Measurements from ENCODE around the gene SOX6.

Gene SOX6

GRCh38 chr11:16326679-16327297, 29.6 kb downstream of the SOX6 start:
- H3K4me1 ChIP-seq: no peaks in the 10 kb centered on the region
- no peak overlapping the region for H3K4me3 ChIP-seq
- no peaks in the 10 kb centered on the region for H3K27me3 ChIP-seq
- H3K9me3 ChIP-seq (replicated peaks in 1 of 11): no peaks in the 10 kb centered on the region
- no peak overlapping the region for H3K4me2 ChIP-seq
- H3K9ac ChIP-seq: no peak overlapping the region
- H3K36me3 ChIP-seq: no peaks in the 10 kb centered on the region
- no peak for TF ChIP-seq Cebpa-rat (IDR thresholded peaks at IDR 0.05)
- no peaks in the 10 kb centered on the region for H4K20me1 ChIP-seq
- H3K27ac ChIP-seq: no peak overlapping the region

GRCh38 chr11:16322190-16322589, 34.2 kb downstream of the SOX6 start:
- no peaks in the 10 kb centered on the region for H4K20me1 ChIP-seq
- H3K36me3 ChIP-seq: no peaks in the 10 kb centered on the region
- H3K9me3 ChIP-seq (replicated peaks in 1 of 11): no peaks in the 10 kb centered on the region

GRCh38 chr11:16321148-16321547, 35.2 kb downstream of the SOX6 start:
- H3K4me3 ChIP-seq: no peak overlapping the region
- TF ChIP-seq Cebpa-rat (IDR thresholded peaks at IDR 0.05): no peak
- no peaks in the 10 kb centered on the region for H3K4me1 ChIP-seq
- no peaks in the 10 kb centered on the region for H4K20me1 ChIP-seq
- no peaks in the 10 kb centered on the region for H3K9me3 ChIP-seq (replicated peaks in 1 of 11)
- no peak overlapping the region for H3K27ac ChIP-seq
- no peaks in the 10 kb centered on the region for H3K27me3 ChIP-seq
- no peak overlapping the region for H3K4me2 ChIP-seq
- H3K9ac ChIP-seq: no peak overlapping the region
- H3K36me3 ChIP-seq: no peaks in the 10 kb centered on the region

More at GRCh38 chr11:16322190-16322589, 34.2 kb downstream of the SOX6 start:
- H3K4me3 ChIP-seq: no peak overlapping the region
- no peak for TF ChIP-seq Cebpa-rat (IDR thresholded peaks at IDR 0.05)
- H3K9ac ChIP-seq: no peak overlapping the region
- no peaks in the 10 kb centered on the region for H3K27me3 ChIP-seq
- H3K4me1 ChIP-seq: no peaks in the 10 kb centered on the region
- H3K27ac ChIP-seq: no peak overlapping the region
- H3K4me2 ChIP-seq: no peak overlapping the region

GRCh38 chr11:16318320-16318719, 38.0 kb downstream of the SOX6 start:
- H3K9me3 ChIP-seq (replicated peaks in 1 of 11): no peaks in the 10 kb centered on the region
- no peaks in the 10 kb centered on the region for H3K4me1 ChIP-seq
- H3K9ac ChIP-seq: no peak overlapping the region

GRCh38 chr11:16317712-16318111, 38.6 kb downstream of the SOX6 start:
- no peaks in the 10 kb centered on the region for H4K20me1 ChIP-seq
- no peak overlapping the region for H3K4me2 ChIP-seq
- H3K9me3 ChIP-seq (replicated peaks in 1 of 11): no peaks in the 10 kb centered on the region
- no peak overlapping the region for H3K4me3 ChIP-seq
- H3K4me1 ChIP-seq: no peaks in the 10 kb centered on the region
- no peak overlapping the region for H3K27ac ChIP-seq
- no peak for TF ChIP-seq Cebpa-rat (IDR thresholded peaks at IDR 0.05)
- no peaks in the 10 kb centered on the region for H3K27me3 ChIP-seq
- no peak overlapping the region for H3K9ac ChIP-seq
- H3K36me3 ChIP-seq: no peaks in the 10 kb centered on the region

More at GRCh38 chr11:16318320-16318719, 38.0 kb downstream of the SOX6 start:
- H3K27me3 ChIP-seq: no peaks in the 10 kb centered on the region
- no peak overlapping the region for H3K27ac ChIP-seq
- H4K20me1 ChIP-seq: no peaks in the 10 kb centered on the region
- no peaks in the 10 kb centered on the region for H3K36me3 ChIP-seq
- H3K4me2 ChIP-seq: no peak overlapping the region
- H3K4me3 ChIP-seq: no peak overlapping the region
- TF ChIP-seq Cebpa-rat (IDR thresholded peaks at IDR 0.05): no peak

GRCh38 chr11:16313846-16314245, 42.5 kb downstream of the SOX6 start:
- Histone ChIP-seq H3K36me3 (no peaks in the 10 kb centered on the region), H3K4me3 (no peak overlapping the region), H3K27ac (no peak overlapping the region), H3K9me3 (replicated peaks in 1 of 11) (no peaks in the 10 kb centered on the region), H3K4me2 (no peak overlapping the region), H3K4me1 (no peaks in the 10 kb centered on the region), H4K20me1 (no peaks in the 10 kb centered on the region), H3K27me3 (no peaks in the 10 kb centered on the region), H3K9ac (no peak overlapping the region)
- no peak for TF ChIP-seq Cebpa-rat (IDR thresholded peaks at IDR 0.05)

- no peaks in the 10 kb centered on the region for H3K36me3 ChIP-seq
- H3K9ac ChIP-seq: no peak overlapping the region
- H4K20me1 ChIP-seq: no peaks in the 10 kb centered on the region
- no peak overlapping the region for H3K4me2 ChIP-seq
- no peaks in the 10 kb centered on the region for H3K27me3 ChIP-seq
- H3K27ac ChIP-seq: no peak overlapping the region
- no peaks in the 10 kb centered on the region for H3K4me1 ChIP-seq
- no peak for TF ChIP-seq Cebpa-rat (IDR thresholded peaks at IDR 0.05)
- H3K9me3 ChIP-seq (replicated peaks in 1 of 11): no peaks in the 10 kb centered on the region
- H3K4me3 ChIP-seq: no peak overlapping the region
Observed at GRCh38 chr11:16312233-16312765, 44.0 kb downstream of the SOX6 start.

- no peak overlapping the region for H3K9ac ChIP-seq
- no peaks in the 10 kb centered on the region for H3K27me3 ChIP-seq
- no peak overlapping the region for H3K27ac ChIP-seq
- no peaks in the 10 kb centered on the region for H3K36me3 ChIP-seq
- no peaks in the 10 kb centered on the region for H3K4me1 ChIP-seq
- no peak overlapping the region for H3K4me3 ChIP-seq
- H3K9me3 ChIP-seq (replicated peaks in 1 of 11): no peaks in the 10 kb centered on the region
- TF ChIP-seq Cebpa-rat (IDR thresholded peaks at IDR 0.05): no peak
- H3K4me2 ChIP-seq: no peak overlapping the region
- no peaks in the 10 kb centered on the region for H4K20me1 ChIP-seq
Observed at GRCh38 chr11:16311831-16312230, 44.5 kb downstream of the SOX6 start.

- no peaks in the 10 kb centered on the region for H3K4me1 ChIP-seq
- H3K9me3 ChIP-seq (replicated peaks in 1 of 11): no peaks in the 10 kb centered on the region
- no peak for TF ChIP-seq Cebpa-rat (IDR thresholded peaks at IDR 0.05)
- no peak overlapping the region for H3K4me2 ChIP-seq
- H3K4me3 ChIP-seq: no peak overlapping the region
- H3K9ac ChIP-seq: no peak overlapping the region
- H3K27ac ChIP-seq: no peak overlapping the region
- H4K20me1 ChIP-seq: no peaks in the 10 kb centered on the region
- H3K36me3 ChIP-seq: no peaks in the 10 kb centered on the region
- no peaks in the 10 kb centered on the region for H3K27me3 ChIP-seq
Observed at GRCh38 chr11:16310943-16311342, 45.4 kb downstream of the SOX6 start.

GRCh38 chr11:16309226-16309625, 47.1 kb downstream of the SOX6 start:
- TF ChIP-seq Cebpa-rat (IDR thresholded peaks at IDR 0.05): no peak
- H4K20me1 ChIP-seq: no peaks in the 10 kb centered on the region
- H3K4me3 ChIP-seq: no peak overlapping the region
- no peaks in the 10 kb centered on the region for H3K36me3 ChIP-seq
- H3K4me2 ChIP-seq: no peak overlapping the region
- H3K9me3 ChIP-seq (replicated peaks in 1 of 11): no peaks in the 10 kb centered on the region
- H3K27me3 ChIP-seq: no peaks in the 10 kb centered on the region
- no peaks in the 10 kb centered on the region for H3K4me1 ChIP-seq
- no peak overlapping the region for H3K9ac ChIP-seq
- H3K27ac ChIP-seq: no peak overlapping the region

Data from BLaER1 treated with 17β-estradiol and CSF1 and Interleukin-3, amounts not matched to agents 10 nM and 100 nM (cell line).